Activated gamma-delta T cell (primary cell): ENCODE results near the gene LGALS7.
"Not testable (repeated sequence)": the region's sequence is repeated elsewhere in the genome, so short reads cannot be mapped to it uniquely, and the experiment has no call there.

ENCODE experiments used
- DNase-seq: peaks from one replicate; lab custom pipeline; 2025; lab: John Stamatoyannopoulos, UW
- total RNA-seq, 2 donors: gene quantifications; one replicate each; lab custom pipeline; 2026; lab: John Stamatoyannopoulos, UW

The LGALS7 gene
- 0 reads per million in 2 donors for total RNA-seq

- no peak for DNase-seq
Observed at GRCh38 chr19:38773469-38774177, at the start of gene LGALS7. LGALS7 (minus strand) TSS chr19:38773517; CDS start chr19:38773492, 25 bp downstream.

GRCh38 chr19:38821230-38821825, 48.0 kb upstream of the LGALS7 start:
- not testable (repeated sequence) for DNase-seq

- DNase-seq, result no peak
Observed at GRCh38 chr19:38819231-38819920, 46.1 kb upstream of the LGALS7 start.

- no peak for DNase-seq
Observed at GRCh38 chr19:38817081-38817480, 43.8 kb upstream of the LGALS7 start.

GRCh38 chr19:38816131-38816750, 42.9 kb upstream of the LGALS7 start:
- DNase-seq, result no peak

GRCh38 chr19:38815059-38816001, 42.0 kb upstream of the LGALS7 start:
- no peak for DNase-seq

GRCh38 chr19:38813932-38814331, 40.6 kb upstream of the LGALS7 start:
- DNase-seq, result not testable (repeated sequence)

GRCh38 chr19:38813323-38813722, 40.0 kb upstream of the LGALS7 start:
- DNase-seq, result no peak

GRCh38 chr19:38812841-38813320, 39.6 kb upstream of the LGALS7 start, which contains the start of gene LGALS4:
LGALS4 (minus strand) TSS chr19:38812945; CDS start chr19:38812886, 59 bp downstream.
- DNase-seq, result no peak

- DNase-seq, result no peak
Observed at GRCh38 chr19:38812009-38812840, 38.9 kb upstream of the LGALS7 start.

- DNase-seq, result no peak
Observed at GRCh38 chr19:38809592-38810252, 36.4 kb upstream of the LGALS7 start.

GRCh38 chr19:38808741-38809140, 35.4 kb upstream of the LGALS7 start:
- no peak for DNase-seq

- not testable (repeated sequence) for DNase-seq
Observed at GRCh38 chr19:38807374-38808098, 34.2 kb upstream of the LGALS7 start.

- DNase-seq, result no peak
Observed at GRCh38 chr19:38806371-38806770, 33.1 kb upstream of the LGALS7 start.

- no peak for DNase-seq
Observed at GRCh38 chr19:38805180-38805579, 31.9 kb upstream of the LGALS7 start.

- no peak for DNase-seq
Observed at GRCh38 chr19:38803543-38803942, 30.2 kb upstream of the LGALS7 start.

GRCh38 chr19:38801359-38802095, 28.2 kb upstream of the LGALS7 start:
- no peak for DNase-seq
